Erythroblast (primary cell): ENCODE data around the gene MED15.

Experiments used
- DNase-seq, 2 experiments: peaks; one replicate each; lab custom pipeline; 2025; lab: John Stamatoyannopoulos, UW
- GATA1 ChIP-seq: IDR thresholded peaks from 2 replicates; pipeline ENCODE4 v1.6.1; 2011; ENCODE audit warnings: low read depth, mild to moderate bottlenecking, control low read depth, low read length, moderate library complexity
- POLR2A ChIP-seq: IDR thresholded peaks from 2 replicates; pipeline ENCODE4 v1.6.1; 2011; ENCODE audit warnings: mild to moderate bottlenecking, low read length

Gene MED15

DNA sequence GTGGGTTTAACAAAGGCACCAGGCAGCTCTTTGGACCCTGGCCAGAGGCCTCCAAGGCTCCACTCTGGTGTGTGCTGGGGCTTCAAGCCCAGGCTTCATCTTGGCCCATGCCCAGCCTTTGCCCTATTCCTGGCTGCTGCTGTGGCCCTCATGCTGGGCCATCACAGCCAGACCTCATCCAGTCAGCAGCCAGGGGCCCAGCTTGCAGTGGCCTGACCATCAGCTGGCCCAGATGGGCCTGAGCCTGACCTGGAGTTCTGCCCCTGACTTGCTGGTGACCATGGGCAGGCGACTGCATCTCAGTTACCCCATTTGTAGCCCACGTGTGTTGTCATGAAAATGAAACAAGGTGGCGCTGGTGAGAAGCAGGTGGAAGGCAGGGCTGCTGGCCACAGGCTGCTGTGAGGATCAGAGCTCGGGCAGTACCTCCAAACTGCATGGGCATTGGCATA, 76.1 kb downstream of the MED15 start:
- TF ChIP-seq GATA1 (no peak), POLR2A (no peak)
- peak in 1 of 2 experiments; percentile 23 for DNase-seq

DNA sequence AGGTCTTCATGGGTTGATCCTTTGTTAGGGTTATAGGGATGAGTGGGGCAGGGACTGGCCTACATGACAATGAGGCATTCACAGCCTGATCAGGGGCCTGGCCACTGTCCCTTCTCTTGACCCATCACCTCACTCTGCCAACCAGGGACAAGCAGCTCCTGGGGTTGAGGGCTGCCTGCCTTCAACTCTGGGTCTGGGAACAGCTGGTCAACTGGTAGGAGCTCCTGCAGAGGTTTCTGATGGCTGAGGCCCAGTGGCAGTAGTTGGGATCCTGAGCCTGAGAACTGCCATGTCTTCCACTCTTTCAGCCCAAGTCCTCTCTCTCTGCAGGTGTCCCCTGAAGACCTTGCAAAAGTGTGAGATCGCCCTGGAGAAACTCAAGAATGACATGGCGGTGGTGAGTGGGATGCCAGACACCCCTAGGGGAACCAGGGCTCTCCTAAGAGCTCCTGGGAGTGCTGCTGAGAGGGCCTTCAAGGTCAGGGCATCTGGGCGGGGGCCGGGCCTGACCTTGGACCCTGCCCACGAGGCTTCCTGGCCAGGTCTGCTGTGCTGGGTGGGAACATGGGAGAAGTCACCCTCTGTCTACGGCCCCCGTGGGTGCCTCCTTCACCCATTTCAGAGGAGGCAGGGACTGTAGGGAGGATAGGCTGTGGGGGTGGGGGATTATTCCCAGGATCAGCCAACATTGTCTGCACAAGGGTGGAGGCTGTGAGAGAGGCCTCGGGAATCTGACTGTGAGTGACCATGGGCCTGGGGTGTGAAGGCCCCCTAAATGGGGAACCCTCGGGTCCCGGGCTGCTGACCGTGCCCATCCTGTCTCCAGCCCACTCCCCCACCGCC, 76.8 kb downstream of the MED15 start:
- no peak for DNase-seq
- TF ChIP-seq POLR2A (no peak), GATA1 (no peak)

DNA sequence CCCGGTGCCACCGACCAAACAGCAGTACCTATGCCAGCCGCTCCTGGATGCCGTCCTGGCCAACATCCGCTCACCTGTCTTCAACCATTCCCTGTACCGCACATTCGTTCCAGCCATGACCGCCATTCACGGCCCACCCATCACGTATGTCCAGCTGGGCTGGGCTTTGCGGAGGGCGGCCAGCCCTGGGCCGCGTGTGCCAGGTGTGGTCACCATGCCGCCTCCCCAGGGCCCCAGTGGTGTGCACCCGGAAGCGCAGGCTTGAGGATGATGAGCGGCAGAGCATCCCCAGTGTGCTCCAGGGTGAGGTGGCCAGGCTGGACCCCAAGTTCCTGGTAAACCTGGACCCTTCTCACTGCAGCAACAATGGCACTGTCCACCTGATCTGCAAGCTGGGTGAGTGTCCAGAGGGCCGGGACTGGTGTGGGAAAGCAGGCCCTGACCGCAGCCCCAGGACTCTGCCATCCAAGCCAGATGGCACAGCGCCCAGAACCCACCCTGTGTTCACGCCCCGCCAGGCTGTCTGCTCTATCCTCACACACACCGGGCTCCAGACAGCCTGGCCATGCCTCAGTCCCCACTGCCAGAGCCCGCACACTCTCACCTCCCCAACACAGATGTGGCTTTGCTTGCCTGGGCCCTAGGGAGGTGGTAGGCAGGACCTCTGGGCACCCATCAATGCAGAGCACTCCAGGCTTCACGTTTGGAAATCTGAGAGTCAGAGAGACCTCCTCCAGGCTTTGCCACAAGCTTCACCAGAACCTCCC, 77.6 kb downstream of the MED15 start:
- no peak for TF ChIP-seq POLR2A
- TF ChIP-seq GATA1, result no peak
- DNase-seq, result no peak

DNA sequence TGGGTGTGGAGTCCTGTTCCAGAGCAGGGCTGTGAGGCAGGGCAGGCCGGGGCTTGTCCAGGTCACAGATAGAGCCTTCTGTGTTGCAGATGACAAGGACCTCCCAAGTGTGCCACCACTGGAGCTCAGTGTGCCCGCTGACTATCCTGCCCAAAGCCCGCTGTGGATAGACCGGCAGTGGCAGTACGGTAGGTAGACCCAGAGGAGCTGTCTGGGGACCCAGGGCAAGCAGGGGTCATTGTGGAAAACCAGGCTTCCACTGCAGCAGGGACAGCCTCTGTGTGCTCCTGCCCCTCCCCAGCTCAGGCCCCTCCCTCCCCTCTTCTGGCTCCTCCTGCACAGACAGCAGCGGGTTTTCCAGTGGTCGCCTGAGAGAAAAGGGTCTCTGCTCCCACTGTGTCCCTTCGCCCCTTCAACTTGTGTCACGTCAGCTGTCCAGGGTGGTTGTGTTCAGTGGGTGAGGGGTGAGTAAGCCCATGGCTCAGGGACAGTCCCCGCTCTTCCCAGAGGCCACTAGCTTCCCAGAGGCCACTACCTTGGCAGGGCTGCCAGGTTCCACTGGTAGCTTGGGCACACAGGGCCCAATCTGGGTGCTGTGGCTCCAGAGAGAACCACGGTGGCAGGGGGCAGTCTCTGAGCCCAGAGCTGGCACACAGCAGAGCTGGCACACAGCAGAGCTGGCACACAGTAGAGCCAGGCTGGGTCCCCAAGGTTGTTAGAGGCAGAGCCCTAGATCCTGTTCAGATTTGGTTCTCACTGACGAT, 78.4 kb downstream of the MED15 start:
- no peak for DNase-seq
- TF ChIP-seq POLR2A (no peak), GATA1 (no peak)

DNA sequence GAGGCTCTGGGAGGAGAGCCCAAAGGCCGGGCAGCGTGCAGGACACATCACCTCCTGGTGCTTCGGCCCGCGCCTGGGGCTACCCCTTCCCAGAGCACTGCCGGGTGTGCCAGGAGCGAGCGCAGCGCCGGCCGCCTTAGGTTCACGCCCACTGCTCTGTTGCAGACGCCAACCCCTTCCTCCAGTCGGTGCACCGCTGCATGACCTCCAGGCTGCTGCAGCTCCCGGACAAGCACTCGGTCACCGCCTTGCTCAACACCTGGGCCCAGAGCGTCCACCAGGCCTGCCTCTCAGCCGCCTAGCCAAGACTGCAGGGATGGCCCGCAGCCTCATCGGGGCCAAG, 79.0 kb downstream of the MED15 start:
- no peak for DNase-seq
- TF ChIP-seq GATA1 (no peak), POLR2A (no peak)

DNA sequence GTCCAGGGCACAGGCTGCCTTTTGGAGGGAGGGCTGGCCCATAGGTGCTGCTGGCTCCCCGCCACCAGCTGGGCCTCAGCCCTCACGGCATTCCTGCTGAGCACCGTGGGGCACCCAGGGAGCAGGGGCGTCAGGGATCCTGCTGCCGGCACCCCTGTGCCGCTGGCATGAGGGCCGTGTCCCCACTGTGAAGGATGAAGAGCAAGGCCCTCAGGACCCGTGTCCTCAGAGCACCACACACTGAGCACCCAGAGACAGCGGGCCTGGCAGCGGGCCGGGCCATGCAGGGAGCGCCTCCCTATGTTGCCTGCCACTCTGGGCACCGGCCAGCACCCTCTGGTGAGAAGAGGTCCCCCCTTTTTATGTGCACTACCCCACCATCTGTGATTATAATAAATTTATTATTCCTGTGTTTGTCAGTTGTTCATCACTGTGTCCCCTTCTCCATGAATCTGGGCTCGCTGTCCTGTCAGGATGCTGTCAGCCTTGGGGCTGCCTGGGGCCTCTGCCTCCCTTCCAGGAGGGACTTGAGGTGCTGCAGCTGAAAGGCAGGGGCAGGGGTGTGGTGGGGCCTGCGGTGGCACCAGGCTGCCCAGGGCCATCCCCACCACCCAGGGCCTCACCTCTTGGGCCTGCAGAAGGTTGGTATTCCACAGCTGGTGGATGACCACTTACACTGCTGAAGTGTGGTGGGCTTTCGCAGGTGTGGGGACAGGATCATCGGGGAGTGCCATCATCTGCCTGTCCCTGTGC, 80.0 kb downstream of the MED15 start:
- TF ChIP-seq GATA1, result no peak
- TF ChIP-seq POLR2A, result no peak
- no peak for DNase-seq

DNA sequence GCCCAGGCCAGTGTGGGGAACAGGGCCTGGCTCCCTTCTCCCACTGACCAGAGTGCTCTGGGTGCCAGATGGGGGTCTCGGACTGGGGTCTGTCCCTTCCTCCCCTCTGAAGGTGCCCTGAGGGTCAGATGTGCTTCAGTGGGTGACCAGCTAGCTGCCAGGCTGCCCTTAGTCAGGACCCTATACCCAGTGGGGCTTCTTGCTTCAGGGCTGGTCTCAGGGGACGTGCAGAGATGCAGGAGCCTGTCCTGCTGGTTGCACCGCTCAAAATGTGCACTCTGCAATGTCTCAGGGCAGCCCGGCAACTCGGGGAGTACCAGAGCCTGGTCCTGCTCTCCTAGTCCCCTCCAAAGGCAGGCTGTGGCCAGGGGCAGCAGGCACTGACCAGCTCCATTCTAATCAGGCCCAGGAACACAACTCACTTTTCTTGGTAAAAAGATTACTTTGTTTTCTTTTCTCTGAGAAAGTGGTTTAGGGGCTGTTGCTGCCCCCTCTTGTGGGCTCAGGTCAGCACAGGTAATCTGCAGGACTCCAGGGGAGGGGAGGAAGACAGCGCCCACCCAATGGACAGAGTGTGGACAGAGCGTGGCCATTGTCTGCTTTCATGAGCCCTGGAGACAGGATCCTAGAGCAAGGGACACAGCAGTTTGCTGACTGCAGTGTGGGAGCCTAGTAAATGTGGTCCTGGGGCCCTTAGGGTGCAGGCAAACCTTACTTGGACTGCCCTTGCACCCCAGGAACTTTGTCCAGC, 80.9 kb downstream of the MED15 start:
- no peak for DNase-seq
- TF ChIP-seq POLR2A, result no peak
- no peak for TF ChIP-seq GATA1

DNA sequence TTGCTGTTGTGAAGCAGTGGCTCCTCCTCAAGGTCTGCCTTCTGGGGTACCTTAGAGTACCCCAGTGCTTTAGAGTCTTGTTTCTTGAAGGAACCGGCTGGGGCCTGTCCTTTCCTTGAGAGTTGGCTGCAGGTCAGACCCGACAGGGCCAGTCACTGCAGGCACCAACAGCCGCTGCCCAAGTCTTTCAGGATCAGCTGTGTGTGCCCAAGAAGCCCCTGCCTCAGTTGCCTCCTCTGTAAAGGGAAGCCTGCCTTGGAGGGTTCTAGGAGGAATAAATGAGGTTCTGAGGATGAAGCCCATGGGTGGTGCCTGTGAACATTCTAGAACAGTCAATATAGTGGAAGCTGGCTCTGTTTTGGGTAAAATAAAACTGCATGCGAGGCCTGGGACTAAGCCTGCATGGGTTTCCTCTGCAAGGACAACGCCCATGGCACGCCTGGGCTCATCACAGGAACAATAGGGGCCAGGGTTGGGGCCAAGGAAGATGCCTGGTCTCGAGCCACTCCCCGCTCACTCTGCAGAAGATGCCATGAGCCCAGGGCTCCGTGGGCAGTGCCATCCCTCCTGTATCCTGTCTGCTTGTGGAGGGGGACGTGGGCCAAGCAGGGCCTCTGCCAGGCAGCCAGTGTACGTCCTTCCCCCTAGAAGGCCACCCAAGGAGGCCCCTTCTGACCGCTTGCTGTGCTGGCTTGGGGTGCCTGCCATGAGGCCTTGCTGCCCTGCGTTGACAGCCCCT, 81.6 kb downstream of the MED15 start:
- no peak for DNase-seq
- TF ChIP-seq POLR2A (no peak), GATA1 (no peak)

DNA sequence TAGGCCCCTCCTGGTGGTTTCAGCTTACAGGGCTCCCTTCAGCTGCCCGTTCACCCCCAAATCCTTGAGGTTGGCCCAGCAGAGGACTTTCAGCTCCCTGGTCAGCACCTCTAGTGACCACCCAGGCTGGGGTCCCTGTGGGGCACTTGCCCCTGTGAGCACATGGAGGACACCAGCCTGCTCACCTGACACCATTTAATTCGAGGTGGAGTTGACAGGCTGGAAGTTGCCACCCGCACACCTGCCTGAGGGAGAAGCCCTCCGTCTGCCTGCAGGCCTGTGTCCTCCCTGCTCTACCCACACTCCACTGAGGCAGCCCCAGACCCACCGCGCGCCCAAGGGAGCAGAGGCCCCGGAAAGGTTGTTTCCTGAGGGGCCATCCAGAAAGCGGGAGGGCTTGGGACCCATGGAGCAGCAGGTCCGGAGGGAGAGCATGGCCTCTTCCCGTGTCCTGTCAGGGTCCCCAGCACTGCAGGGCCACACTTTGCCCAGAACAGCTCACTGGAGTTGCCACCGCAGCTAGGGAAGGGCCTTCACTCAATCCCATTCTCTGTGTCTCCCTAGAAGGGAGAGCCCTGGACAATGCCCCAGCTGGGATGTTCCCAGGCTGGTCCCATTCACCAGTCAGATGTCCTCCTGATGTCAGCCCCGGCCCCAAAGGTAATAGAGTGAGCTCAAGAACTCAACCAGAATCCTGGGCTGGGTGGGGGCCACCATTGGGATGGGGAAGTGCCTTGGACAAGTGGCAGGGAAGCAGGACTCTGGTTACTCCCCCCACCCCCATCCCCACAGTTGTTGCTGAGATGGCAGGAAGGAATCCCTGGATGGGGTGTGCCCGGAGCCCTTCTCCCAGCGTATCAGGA, 82.4 kb downstream of the MED15 start:
- TF ChIP-seq GATA1 (no peak), POLR2A (no peak)
- no peak for DNase-seq

DNA sequence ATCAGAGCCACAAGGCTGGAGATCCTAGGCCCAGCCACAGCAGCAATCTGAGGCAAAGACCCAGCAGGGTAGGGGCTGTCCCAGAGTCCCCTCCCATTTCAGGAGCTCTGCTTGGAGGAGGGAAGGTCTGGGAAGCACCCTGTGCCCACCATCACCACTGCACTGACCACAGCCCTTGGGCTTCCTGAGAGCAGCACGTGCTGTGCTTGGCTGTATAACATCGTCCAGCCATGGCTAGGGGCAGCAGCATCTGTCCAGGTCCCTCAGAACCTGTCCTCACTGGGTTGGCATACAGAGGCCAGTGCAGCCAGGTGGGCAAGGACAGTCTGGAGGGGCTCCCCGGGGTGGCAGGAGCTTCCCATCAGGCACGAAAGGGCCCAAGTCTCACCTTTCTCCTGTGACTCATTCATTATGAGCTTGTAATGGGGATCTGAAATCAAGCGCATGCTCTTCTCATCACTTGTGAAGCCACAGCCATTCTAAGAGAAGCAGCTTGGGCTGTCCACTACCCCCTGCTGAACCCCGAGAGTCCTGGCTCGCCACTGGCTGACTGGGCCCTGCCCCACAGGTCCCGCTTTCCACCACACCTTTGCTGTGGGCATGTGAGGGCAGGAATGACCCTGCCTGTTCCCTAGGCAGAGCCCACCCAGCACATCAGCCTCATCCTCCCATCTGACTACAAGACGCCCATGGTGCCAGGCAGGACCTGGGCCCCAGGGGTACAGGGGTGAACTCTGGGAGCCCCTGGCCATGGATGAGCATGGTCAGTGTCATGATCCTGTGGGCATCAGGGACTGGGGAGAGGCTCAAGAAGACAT, 83.3 kb downstream of the MED15 start:
- no peak for TF ChIP-seq POLR2A
- no peak for TF ChIP-seq GATA1
- no peak for DNase-seq
